ENCODE results near the gene MDN1.
"Not testable (repeated sequence)": the region's sequence is repeated elsewhere in the genome, so short reads cannot be mapped to it uniquely, and the experiment has no call there.

The MDN1 gene

DNA sequence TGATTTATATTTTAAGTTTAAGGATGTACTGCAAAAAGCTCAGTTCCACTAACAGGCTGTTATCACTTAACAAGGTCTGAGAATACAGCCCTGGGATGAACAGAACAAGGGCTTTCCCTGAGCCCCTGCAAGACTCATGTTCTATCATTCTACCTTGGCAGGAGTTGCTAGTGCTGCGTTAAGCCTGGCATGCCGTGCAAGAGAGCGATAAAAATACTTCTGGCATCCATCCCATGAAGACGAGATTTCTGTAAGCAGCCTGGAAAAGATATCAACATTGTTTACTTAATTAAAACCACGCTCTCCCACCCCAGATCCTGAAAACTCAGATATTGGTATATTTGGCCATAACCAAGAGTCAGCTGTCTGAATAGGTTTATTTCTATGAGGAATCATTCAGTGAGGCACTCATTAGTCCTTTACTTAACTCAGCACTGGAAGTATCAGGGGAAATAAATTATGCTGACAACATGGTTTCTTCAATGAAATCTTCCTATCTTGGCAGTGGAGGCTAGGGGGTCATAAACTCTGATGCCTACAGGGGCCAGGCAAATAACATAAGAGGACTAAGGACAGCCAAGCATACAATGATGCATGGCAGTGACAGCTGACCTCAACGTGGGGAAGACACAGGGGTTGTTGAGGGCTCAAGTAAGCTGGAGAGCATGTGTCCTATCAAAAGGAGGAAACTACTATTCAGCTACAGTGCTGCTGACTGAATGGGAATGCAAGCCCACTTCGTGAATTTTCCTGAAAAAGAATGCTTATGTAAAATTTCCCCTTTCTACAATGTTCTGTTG, 143.4 kb downstream of the MDN1 start:
- DNase-seq (ENCODE audit: low read depth, low spot score), result no peak
- no peak overlapping the region for H3K4me3 ChIP-seq (ENCODE audit: low read length)

DNA sequence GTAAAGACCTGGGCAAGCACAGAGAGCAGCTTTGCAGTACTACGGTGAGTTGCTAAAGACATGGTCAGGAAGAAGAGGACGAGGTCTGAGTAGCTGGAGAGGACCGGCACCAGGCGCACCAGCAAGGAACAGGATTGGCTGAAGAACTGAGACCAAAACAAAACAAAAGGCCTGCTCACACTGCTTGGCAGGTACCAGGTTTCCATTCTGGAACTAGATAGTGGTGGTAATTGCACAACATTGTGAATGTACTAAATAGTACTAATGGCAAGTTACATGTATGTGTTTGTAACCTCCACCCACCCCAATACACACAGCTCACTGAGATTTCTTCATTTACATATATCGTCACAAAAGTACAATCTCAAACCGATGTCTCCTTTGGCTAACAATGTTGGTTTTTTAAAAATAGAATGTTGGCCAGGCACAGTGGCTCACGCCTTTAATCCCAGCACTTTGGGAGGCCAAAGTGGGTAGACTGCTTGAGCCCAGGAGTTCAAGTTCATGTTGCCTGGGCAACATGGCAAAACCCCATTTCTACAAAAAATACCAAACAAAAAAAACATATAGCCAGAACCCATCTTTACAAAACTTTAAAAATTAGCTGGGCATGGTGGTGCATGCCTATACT, 148.5 kb downstream of the MDN1 start:
- no peak for DNase-seq (ENCODE audit: low read depth, low spot score)
- no peak overlapping the region for H3K4me3 ChIP-seq (ENCODE audit: low read length)

GRCh38 chr6:89669002-89669401, 150.6 kb downstream of the MDN1 start:
- DNase-seq (ENCODE audit: low read depth, low spot score), result no peak
- no peak overlapping the region for H3K4me3 ChIP-seq (ENCODE audit: low read length)

DNA sequence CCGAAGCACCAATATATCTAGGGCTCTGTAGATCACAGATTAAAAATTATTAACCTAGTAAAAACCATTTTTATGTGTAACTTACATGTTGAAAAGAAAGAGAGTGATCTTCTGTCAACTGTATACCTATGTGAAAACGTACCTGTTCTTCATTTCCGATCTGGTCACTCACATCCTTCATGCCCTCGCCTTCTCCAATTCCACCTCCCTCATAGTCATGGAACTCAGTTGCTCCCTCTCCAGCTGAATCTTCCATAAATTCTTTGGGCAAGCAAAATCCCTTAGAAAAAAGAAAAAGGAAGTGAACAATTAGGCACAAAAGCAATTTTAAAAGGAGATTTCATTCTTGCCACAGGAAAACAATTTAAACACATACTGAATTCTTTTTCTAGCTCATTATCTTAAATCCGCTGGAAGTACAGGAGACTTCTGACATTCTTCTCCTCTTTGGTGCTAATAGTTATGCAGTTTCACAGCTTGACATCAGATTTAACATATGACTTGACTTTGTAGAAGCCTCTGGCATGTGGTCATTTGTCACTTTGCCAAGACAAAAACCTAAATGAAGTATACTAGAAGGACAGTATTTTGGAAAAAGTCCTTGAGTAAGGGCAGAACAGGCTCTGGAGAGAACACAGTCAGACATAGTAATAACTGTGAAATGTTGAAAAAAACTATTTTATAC, 151.6 kb downstream of the MDN1 start:
- DNase-seq (ENCODE audit: low read depth, low spot score), result no peak
- H3K4me3 ChIP-seq (ENCODE audit: low read length), result no peak overlapping the region

DNA sequence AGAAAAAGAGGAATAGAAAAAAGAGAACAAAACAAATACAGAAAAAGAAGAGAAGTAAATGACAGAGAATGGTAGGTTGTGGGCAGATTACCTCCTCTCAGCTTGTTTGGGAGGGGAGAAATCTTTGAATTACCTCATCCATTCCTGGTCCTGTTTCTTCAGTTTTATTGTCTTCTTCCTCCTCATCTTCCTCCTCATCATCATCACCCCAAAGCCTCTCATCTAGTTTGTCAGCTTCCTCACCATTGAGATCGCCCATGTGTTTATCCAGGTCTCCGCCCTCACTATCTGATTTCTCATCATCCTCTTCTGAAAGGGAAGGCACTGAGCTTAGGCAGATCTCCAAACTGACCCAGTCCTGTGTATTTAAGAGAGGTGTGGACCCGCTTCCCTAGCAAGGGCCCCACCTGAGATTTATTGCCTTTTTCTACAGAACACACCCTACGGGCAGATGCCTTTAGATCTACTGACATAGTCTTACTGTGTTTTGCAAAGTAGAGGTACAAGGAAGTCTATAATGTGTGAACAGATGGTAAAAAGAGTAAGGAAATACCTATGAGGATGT, 156.9 kb downstream of the MDN1 start:
- H3K4me3 ChIP-seq (ENCODE audit: low read length), result no peak overlapping the region
- no peak for DNase-seq (ENCODE audit: low read depth, low spot score)

DNA sequence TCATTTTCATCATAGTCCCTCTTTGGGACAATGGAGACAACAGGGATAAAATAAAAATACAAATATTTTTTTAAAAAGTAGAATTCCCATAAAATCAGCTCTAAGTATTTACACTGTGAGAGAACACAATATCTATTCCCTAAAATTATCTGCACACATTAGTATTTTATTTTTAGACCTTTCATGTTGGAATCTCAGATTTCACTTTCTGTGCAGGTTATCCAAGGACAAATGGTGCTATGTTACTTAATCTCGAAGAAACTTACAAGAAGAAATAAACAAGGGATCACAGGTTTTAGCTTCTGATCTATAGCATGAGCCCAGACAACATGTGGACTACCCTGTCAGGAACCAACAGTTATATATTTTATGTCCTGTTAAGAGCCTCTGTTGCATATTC, 158.0 kb downstream of the MDN1 start:
- DNase-seq (ENCODE audit: low read depth, low spot score), result no peak
- no peak overlapping the region for H3K4me3 ChIP-seq (ENCODE audit: low read length)

- no peak overlapping the region for H3K4me3 ChIP-seq (ENCODE audit: low read length)
- no peak for DNase-seq (ENCODE audit: low read depth, low spot score)
Measured at GRCh38 chr6:89660981-89661380, 158.6 kb downstream of the MDN1 start.

DNA sequence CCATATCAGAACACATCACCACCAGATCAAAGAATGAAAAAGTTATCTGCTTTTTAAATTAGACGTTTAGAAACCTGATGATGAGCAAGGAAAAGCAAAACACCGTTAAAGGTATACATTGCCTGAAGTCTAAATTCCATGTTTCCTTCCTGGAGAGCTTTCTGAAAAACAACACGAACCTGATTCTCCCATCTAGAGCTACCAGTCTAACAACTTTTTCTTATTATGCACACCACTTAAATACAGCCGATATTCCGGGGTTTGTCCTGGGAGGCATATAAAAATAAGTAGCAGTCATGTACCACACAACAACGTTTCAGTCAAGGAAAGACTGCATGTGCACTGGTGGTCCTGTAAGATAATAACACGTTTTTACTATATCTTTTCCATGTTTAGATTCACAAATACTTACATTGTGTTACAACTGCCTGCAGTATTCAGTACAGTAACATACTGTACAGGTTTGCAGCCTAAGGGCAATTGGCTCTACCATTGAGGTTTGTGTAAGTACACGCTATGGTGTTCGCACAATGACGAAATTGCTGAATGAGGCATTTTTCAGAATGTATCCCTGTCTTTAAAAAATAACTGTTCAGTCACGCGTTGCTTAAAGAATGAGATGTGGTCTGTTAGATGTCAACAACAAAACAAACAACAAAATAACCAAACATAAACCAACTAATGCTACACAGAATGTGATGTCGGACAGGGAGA, 162.0 kb downstream of the MDN1 start:
- no peak overlapping the region for H3K4me3 ChIP-seq (ENCODE audit: low read length)
- DNase-seq (ENCODE audit: low read depth, low spot score), result no peak

- H3K4me3 ChIP-seq (ENCODE audit: low read length), result no peak overlapping the region
- no peak for DNase-seq (ENCODE audit: low read depth, low spot score)
Measured at GRCh38 chr6:89655122-89655521, 164.5 kb downstream of the MDN1 start.

- no peak overlapping the region for H3K4me3 ChIP-seq (ENCODE audit: low read length)
- DNase-seq (ENCODE audit: low read depth, low spot score), result no peak
Measured at GRCh38 chr6:89650579-89650978, 169.0 kb downstream of the MDN1 start.

DNA sequence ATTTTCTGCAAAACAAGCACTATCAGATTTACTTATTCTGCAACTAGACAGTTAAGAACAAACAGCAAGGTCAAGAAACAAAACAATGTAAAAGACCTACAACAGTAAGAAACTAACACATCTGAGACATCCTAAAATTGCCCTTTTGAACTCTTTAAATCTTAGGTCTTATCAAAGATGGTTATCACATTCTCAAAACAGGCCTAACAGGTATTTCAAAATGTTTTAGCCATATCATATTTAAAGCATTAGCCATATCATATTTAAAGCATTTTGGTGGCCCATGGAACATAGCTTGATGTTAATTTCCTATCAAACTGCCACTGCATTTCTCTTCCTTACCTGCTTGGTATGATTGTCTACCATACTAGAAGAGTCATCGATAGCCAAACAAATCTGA, 169.9 kb downstream of the MDN1 start:
- no peak overlapping the region for H3K4me3 ChIP-seq (ENCODE audit: low read length)
- no peak for DNase-seq (ENCODE audit: low read depth, low spot score)

DNA sequence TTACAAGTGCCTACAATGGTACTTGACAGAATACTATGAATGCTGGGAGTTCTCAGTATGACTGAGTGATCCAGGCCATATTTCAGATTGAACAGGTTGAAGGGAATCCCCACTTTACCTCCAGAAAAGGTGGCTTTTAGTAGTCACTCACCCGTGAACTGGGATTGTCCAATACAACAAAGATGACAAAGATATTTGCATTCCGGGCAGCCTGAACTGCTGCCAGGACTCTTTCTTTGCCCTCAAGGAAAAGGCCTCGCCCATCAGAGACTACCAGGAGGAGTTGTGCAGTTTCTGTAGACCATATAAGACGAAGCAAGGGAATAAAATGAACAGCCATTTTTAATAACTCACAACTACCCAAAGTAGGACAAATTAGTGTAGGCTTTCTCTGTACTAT, 174.7 kb downstream of the MDN1 start:
- no peak for DNase-seq (ENCODE audit: low read depth, low spot score)
- no peak overlapping the region for H3K4me3 ChIP-seq (ENCODE audit: low read length)

DNA sequence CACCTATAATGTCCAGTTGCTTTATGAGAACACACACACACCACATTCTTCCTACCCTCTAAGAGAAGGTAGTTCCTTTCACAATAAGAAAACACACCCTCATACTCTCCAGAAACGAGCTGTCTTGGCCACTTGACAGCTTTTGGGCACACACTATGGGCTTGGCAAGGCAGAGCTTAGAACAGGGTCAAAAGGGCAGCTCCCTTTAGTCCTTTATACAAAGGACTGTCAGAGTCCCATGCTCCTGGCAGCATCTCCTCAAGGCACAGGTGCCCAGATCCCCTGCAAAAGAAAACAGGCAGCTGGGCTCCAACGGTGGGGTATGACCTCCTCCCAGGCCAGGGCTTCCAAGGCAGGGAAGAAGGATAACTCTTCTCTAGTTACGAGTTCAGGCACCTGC, 176.2 kb downstream of the MDN1 start:
- no peak overlapping the region for H3K4me3 ChIP-seq (ENCODE audit: low read length)
- no peak for DNase-seq (ENCODE audit: low read depth, low spot score)

- no peak for DNase-seq (ENCODE audit: low read depth, low spot score)
- no peak overlapping the region for H3K4me3 ChIP-seq (ENCODE audit: low read length)
Measured at GRCh38 chr6:89642956-89643355, 176.6 kb downstream of the MDN1 start.

- DNase-seq (ENCODE audit: low read depth, low spot score); H3K4me3 ChIP-seq (ENCODE audit: low read length): not testable (repeated sequence)
Measured at GRCh38 chr6:89641581-89641980, 178.0 kb downstream of the MDN1 start.

GRCh38 chr6:89640804-89641203, 178.8 kb downstream of the MDN1 start:
- DNase-seq (ENCODE audit: low read depth, low spot score), result no peak
- no peak overlapping the region for H3K4me3 ChIP-seq (ENCODE audit: low read length)

DNA sequence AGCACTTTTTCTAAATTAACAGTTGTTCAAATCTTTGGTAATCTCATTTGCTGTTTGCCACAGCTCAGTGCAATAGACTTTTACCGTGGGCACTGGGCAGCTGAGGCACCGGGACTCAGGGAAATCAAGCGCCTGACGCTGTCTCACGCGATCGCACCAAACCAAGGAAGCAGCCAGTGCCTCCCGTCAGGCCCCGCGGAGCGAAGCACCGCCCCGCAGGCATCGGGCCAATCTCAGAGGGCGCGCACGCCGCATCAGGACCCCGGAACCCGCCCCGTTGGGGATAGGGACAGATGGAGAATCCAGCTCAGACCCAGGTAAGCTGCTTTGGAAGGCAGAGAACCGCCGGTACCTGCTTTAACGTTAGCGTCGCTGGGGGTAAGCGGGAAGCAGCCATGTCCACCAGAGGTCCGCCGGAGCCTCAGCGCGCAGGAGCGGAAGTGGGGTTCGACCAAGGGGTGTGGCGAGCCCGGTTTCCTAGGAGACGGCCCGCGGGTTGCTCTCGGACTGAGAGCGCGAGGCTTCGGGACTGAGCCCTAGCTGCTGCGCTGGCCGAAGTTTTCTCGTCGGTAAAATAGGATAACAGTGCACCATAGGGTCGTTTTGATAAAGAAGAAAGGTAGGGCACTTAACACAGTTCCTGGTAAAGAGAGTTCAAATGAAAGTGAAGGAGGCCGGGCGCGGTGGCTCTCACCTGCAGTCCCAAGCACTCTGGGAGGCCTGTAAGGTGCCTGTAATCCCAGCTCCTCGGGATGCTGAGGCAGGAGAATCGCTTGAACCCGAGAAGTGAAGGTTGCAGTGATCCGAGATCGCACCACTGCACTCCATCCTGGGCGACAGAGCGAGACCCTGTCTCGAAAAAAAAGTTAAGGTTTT, 181.0 kb downstream of the MDN1 start, which contains the start of gene LYRM2:
TSS of gene LYRM2 (minus strand) at position 428 of the 876 bp plus-strand sequence. CDS start at position 397, 31 bp downstream.
- peak within 1 kb of the TSS; percentile 70 for H3K4me3 ChIP-seq (ENCODE audit: low read length)
- DNase-seq (ENCODE audit: low read depth, low spot score), result peak; percentile 79

- H3K4me3 ChIP-seq (ENCODE audit: low read length), result peak overlapping the region; percentile 70
- no peak for DNase-seq (ENCODE audit: low read depth, low spot score)
Measured at GRCh38 chr6:89637960-89638319, 181.7 kb downstream of the MDN1 start.
